Measurements from ENCODE around the gene CMSS1.

DNA sequence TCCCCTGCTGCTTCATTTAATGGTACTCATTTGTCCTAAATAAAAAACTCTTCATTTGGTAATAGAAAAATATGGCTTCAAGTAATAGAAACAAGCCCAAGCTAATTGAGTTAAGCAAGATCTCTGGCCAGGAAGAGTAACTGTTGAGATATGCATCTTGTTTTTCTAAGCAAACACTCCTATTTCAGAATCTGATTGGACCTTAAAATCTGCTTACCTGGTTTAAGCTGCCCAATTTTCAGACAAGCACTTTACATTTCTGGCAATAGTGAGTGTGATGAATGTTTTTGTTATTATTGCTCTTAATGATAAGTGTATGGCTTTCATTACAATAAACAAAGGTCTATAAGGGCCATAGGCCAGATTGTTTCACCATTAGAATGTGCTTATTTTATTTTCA is 86.2 kb downstream of the CMSS1 start:
- TF ChIP-seq, protein P1, sequence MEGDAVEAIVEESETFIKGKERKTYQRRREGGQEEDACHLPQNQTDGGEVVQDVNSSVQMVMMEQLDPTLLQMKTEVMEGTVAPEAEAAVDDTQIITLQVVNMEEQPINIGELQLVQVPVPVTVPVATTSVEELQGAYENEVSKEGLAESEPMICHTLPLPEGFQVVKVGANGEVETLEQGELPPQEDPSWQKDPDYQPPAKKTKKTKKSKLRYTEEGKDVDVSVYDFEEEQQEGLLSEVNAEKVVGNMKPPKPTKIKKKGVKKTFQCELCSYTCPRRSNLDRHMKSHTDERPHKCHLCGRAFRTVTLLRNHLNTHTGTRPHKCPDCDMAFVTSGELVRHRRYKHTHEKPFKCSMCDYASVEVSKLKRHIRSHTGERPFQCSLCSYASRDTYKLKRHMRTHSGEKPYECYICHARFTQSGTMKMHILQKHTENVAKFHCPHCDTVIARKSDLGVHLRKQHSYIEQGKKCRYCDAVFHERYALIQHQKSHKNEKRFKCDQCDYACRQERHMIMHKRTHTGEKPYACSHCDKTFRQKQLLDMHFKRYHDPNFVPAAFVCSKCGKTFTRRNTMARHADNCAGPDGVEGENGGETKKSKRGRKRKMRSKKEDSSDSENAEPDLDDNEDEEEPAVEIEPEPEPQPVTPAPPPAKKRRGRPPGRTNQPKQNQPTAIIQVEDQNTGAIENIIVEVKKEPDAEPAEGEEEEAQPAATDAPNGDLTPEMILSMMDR (conservative IDR thresholded peaks at IDR 0.05; ENCODE audit: low read length), result no peak
- no peak for TF ChIP-seq EZH2phosphoT487 (IDR thresholded peaks at IDR 0.05; ENCODE audit: borderline replicate concordance)

Measured in Loucy (cell line).